Gastrocnemius medialis (tissue), 4 donors: ENCODE results near the gene KCND3. TPM values are rescaled to one million over a fixed set of nuclear protein-coding genes. Genes with fewer than 3 reads are reported as not detected.

Experiments
- ATAC-seq, 2 donors: fragments of 150-250 bp; one replicate each; pipeline ENCODE4 v1.9.1; 2016
- DNase-seq, 2 donors: peaks; one replicate each; pipeline ENCODE4 v3.0.0-alpha.2; 2019
- H3K27ac ChIP-seq, 4 donors: fragments of 200-600 bp; sonication (generic); 1 replicate in 1 of 4; 2 replicates in 3 of 4; pipeline ENCODE4 v1.5.1; 2016 to 2018; ENCODE audit warnings: mild to moderate bottlenecking in 2 of 4, moderate library complexity in 1 of 4
- H3K27me3 ChIP-seq, 3 donors: fragments of 200-600 bp; sonication (generic) in 2 of 3; 1 replicate in 1 of 3; 2 replicates in 2 of 3; pipeline versions ENCODE4 v1.5.1 to v1.6.0; 2016 to 2019; ENCODE audit warnings: mild to moderate bottlenecking in 1 of 3, moderate library complexity in 1 of 3
- H3K36me3 ChIP-seq, 2 donors: fragments of 200-600 bp; sonication (generic) in 1 of 2; one replicate each; pipeline ENCODE4 v1.5.1; 2017 to 2018
- H3K4me1 ChIP-seq, 2 donors: fragments of 200-600 bp; sonication (generic) in 1 of 2; one replicate each; pipeline ENCODE4 v1.5.1; 2016 to 2017; ENCODE audit warnings: mild to moderate bottlenecking in 2 of 2
- H3K4me3 ChIP-seq, 4 donors: fragments of 200-600 bp; sonication (generic) in 3 of 4; 1 replicate in 1 of 4; 2 replicates in 3 of 4; pipeline ENCODE4 v1.5.1; 2016 to 2019; ENCODE audit warnings: mild to moderate bottlenecking in 2 of 4
- H3K9me3 ChIP-seq, 3 donors: fragments of 200-600 bp; sonication (generic) in 2 of 3; 1 replicate in 1 of 3; 2 replicates in 2 of 3; pipeline ENCODE4 v1.5.1; 2016 to 2019
- CTCF ChIP-seq, 5 experiments: fragments of 450-650 bp in 3 of 5; fragments of 200-600 bp in 2 of 5; sonication (generic) in 2 of 5; IDR thresholded peaks in 4 of 5; conservative IDR thresholded peaks in 1 of 5; 1 replicate in 4 of 5; 2 replicates in 1 of 5; pipeline ENCODE4 v1.5.1; 2016 to 2019; ENCODE audit warnings: antibody characterized with exemption in 5 of 5, mild to moderate bottlenecking in 3 of 5, moderate library complexity in 3 of 5
- POLR2A ChIP-seq, 2 donors: fragments of 450-650 bp; IDR thresholded peaks; one replicate each; pipeline ENCODE4 v1.6.1; 2017; ENCODE audit warnings: antibody characterized with exemption in 2 of 2, mild to moderate bottlenecking in 2 of 2, moderate library complexity in 2 of 2
- in situ Hi-C, 4 donors: fragments of 200-750 bp; cut with MboI; loops; one replicate each; pipeline versions ENCODE4 v1.15.0 to v1.8.0; 2017; ENCODE audit warnings: low sequenced_read_pairs in 4 of 4
- intact Hi-C: fragments of 100-400 bp; cut with DNase I; formaldehyde crosslinking; loops from one replicate; pipeline ENCODE4 v1.15.1; 2023; ENCODE audit warnings: low total_unique reads
- total RNA-seq, 4 donors: library from RNA; depleted of rRNA; stranded (reverse); fragments of >200 nt; gene quantifications; one replicate each; pipeline versions ENCODE4 v1.1.0 to v1.2.3, GENCODE V29; 2016

Gene KCND3
- total RNA-seq, 4 donors from 2014 or later = 1.2 to 2.6 (median 1.5) TPM

- DNase-seq (no peak), ATAC-seq (no peak)
- Histone ChIP-seq H3K9me3 (no peaks in the 10 kb centered on the region), H3K27me3 (no peaks in the 10 kb centered on the region), H3K4me1 (peaks cover 21 to 26% of the 10 kb centered on the region in 2 donors), H3K27ac (no peak overlapping the region), H3K36me3 (no peaks in the 10 kb centered on the region), H3K4me3 (no peak overlapping the region)
- TF ChIP-seq CTCF (IDR thresholded peaks at IDR 0.05 in 4 of 5, conservative IDR thresholded peaks at IDR 0.05 in 1 of 5) (no peak), POLR2A (IDR thresholded peaks at IDR 0.05) (no peak)
- in situ Hi-C loops (no loop called here), intact Hi-C loops (no loop called here)
Observed at GRCh38 chr1:111882986-111883560, 106.4 kb downstream of the KCND3 start.

GRCh38 chr1:111882559-111882958, 106.9 kb downstream of the KCND3 start:
- Histone ChIP-seq H3K9me3 (no peaks in the 10 kb centered on the region), H3K27me3 (no peaks in the 10 kb centered on the region), H3K4me1 (peaks cover 21 to 26% of the 10 kb centered on the region in 2 donors), H3K36me3 (no peaks in the 10 kb centered on the region), H3K4me3 (no peak overlapping the region), H3K27ac (no peak overlapping the region)
- in situ Hi-C loops = no loop called here
- intact Hi-C loops = no loop called here
- DNase-seq (no peak), ATAC-seq (no peak)
- TF ChIP-seq CTCF (IDR thresholded peaks at IDR 0.05 in 4 of 5, conservative IDR thresholded peaks at IDR 0.05 in 1 of 5) (no peak), POLR2A (IDR thresholded peaks at IDR 0.05) (no peak)

GRCh38 chr1:111880881-111881837, 108.3 kb downstream of the KCND3 start:
- Histone ChIP-seq H3K27me3 (no peaks in the 10 kb centered on the region), H3K4me3 (no peak overlapping the region), H3K4me1 (peaks cover 21 to 26% of the 10 kb centered on the region in 2 donors), H3K9me3 (no peaks in the 10 kb centered on the region), H3K27ac (no peak overlapping the region), H3K36me3 (no peaks in the 10 kb centered on the region)
- ATAC-seq (peak; percentile 35 to 81), DNase-seq (peak in 1 of 2 donors; percentile 28)
- no peak for TF ChIP-seq CTCF (IDR thresholded peaks at IDR 0.05 in 4 of 5, conservative IDR thresholded peaks at IDR 0.05 in 1 of 5)
- no peak for TF ChIP-seq POLR2A (IDR thresholded peaks at IDR 0.05)
- in situ Hi-C loops (no loop called here), intact Hi-C loops (no loop called here)

GRCh38 chr1:111879081-111879480, 110.4 kb downstream of the KCND3 start:
- Histone ChIP-seq H3K4me1 (peaks cover 21 to 29% of the 10 kb centered on the region in 2 donors), H3K4me3 (no peak overlapping the region), H3K9me3 (no peaks in the 10 kb centered on the region), H3K27ac (no peak overlapping the region), H3K36me3 (no peaks in the 10 kb centered on the region), H3K27me3 (no peaks in the 10 kb centered on the region)
- DNase-seq = no peak
- TF ChIP-seq CTCF (IDR thresholded peaks at IDR 0.05 in 4 of 5, conservative IDR thresholded peaks at IDR 0.05 in 1 of 5) (no peak), POLR2A (IDR thresholded peaks at IDR 0.05) (no peak)
- no peak for ATAC-seq
- in situ Hi-C loops (no loop called here), intact Hi-C loops (no loop called here)
